KG1 (cell line): ENCODE measurements around the gene ADAMTS14.

Source experiments
- DNase-seq: peaks from one replicate; lab custom pipeline; 2025; lab: John Stamatoyannopoulos, UW

Gene ADAMTS14

DNA sequence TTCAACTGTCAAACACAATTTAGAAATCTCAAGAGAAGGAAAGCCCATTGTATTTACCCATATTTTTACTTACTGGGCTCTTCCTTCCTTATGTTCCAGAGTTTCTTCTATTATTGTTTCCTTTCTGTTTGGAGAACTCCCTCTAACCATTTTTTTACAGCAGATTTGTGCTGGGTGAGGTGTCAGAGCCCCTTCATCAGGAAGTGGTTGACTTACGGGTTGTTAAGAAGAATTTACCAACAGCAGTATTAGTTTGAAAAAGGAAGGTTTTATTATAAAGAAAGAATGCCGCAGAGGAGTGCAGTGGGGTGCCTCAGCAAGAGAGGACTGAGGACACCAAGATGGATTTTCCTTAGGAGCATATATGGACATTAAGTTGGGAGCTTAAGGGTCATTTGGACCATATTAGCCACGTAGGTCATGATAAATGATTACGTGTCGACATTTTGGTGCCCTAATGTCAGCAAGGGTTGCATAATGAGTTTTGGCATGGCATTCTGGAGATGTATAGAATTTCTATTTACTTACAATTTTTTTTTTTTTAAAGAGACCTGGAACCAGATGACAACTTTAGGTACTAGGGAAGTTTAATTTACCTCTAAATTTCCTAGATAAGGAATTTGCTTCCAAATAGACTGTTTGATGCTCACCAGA is 119.2 kb downstream of the ADAMTS14 start:
- no peak for DNase-seq

DNA sequence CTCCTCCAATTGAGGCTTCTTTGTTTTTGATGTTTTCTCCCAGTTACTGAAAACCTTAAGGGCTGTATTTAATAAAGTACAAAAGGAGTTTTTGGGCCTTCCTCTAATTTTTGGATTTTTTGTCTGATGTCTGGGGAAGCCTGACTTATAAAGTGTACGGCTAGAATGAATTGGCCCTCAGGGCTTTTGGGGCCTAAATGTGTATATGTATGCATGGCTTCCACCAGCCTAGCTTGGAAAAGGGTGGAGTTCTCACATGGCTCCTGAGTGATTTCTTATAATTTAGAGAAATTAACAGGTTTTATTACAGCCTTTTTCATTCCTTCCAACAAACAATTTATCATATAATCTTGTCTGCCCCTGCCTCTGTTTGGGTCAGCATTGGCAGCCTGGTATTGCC is 123.3 kb downstream of the ADAMTS14 start:
- DNase-seq: no peak

DNA sequence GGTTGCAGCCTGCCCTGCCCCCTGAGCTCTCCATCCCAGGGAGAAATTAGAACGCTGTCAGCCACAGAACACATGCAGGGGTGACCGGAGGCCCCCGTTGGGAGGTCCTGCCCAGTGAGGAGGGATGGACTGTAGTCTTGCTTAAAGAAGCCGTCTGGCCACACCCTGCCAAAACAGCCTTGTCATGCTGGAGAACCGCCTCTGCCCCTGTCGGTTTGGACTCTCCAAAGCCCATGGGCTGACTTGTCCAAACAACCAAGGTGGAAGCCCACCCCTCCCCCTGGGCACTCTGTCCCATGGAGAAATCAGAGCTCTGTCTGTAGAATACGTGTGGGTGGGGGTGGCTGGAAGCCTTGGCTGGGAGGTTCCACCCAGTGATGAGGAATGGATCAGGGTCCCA is 125.5 kb downstream of the ADAMTS14 start:
- DNase-seq: no peak

DNA sequence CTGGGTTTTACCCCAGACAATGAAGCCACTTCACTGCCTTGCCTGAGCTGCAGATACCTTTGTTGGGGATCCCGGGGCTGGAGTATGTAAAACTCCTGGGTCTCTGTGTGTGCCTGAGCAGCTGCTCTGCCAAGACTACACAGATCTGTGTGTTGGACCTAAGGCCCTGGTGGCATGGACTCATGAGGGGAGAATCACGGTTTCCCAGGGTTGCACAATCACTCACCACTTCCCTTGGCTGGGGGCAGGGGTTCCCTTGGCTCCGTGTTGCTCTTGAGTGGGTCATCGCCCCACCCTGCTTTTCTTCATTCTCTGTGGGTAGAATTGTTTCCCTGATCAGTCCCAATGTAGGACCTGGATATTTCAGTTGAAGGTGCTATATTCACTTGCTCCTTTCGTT is 126.8 kb downstream of the ADAMTS14 start:
- DNase-seq: no peak

DNA sequence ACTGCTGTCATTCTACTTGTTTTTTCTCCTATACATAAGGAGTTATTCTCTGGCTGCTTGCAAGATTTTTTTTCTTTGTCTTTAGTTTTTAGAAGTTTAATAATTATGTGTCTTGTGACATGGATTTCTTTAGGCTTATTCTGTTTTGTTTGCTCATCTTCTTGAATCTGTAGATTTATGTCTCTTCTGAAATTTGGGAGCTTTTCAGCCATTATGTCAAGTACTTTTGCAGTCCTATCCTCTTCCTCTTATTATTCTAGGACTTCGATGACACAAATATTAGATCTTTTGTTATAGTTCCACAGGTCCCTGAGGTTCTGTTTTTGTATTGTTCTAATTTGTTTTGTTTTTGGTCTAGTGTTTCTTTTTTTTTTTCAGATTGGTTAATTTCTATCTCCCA is 129.5 kb downstream of the ADAMTS14 start:
- no peak for DNase-seq

DNA sequence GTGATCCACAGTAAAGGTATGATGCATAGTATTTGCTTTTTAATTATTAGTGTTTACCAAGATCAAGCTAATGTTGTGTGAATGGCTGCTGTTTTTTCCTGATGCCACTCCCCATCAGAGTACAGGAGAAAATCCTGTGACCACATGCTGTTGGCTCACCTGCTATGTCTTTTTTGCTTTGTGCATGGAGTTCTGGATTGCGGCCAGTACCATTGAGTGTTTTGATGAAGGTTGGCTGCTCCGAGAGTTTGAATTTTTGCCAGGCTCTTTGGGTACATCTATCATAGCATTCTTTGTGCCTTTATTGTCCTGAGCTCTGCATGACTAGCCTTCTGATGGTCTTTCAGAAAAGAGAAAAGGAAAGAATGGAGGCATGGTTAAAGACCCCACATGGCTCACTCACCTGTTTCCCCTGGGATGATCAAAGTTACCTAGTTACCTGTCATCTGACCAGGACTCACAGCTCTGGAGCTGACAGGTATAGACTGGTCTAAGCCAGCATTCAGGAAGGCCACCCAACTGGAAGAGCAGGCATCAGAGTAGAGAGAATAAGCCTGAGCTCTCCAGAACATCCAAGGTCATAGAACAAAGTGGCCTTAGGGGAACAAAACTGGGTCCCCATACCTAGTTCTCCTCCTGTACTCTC is 131.6 kb downstream of the ADAMTS14 start:
- DNase-seq: no peak

DNA sequence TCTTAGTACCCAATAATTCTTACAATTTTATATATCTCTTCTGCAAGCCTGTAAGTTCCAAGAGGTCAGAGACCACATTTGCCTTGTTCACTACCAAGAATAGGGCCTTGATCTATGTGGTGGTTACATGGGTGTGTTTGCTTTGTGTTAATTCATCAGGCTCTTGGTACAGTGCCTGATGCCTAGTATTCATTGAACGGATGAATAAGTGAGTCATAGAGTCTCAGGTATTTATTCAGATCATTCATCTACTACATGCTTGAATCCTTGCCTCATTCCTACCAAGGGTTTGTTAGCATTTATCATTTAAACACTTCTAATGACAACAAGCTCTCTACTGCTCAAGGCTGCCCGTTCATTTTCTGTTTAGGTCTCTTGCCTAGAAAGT is 132.1 kb downstream of the ADAMTS14 start:
- no peak for DNase-seq

DNA sequence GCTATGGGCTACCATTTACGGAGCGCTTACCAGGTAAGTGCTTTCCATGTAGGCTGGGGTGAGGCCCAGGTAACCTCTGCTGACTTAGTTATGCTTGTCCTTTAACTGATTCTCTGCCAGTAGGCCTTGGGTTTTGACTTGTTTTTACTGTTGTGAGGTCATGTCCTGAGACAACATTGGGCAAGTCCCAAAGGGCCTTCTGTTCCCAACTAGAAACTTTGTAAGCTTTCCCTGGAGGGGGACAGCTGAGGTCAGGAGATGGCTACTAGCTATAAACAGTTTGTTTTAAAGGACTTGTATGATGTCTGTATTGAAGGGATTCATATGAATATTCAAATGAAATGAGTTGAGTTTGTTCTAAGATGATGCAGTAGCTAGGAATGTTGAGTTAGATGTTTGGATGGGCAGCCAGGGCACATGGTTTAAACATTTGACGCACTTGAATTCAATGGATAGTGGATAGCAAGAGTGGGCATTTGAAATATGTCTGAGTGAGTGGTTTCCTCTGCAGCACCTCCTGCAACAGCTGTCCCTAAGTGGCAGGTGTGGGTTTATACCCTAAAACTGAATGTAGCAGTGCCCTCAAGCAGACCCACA is 133.4 kb downstream of the ADAMTS14 start:
- DNase-seq: no peak

DNA sequence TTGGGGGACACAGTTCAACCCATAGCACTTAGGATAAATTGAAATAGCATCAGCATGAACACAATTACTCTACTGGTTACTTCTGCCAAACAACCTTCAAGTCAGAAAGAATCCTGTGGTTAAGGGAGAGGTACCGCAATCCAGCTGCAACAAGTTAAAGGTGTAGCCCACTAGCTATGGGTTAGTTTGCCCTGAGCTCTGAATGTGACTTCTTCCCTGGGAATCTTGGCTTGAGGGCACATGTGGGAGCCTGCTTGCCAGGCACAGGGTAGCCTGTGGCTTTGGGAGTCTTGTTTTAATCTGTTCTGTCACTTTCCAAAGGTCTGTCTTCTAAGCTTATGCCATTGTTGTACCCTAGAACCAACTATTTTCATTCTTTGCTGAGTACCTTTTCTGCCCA is 134.5 kb downstream of the ADAMTS14 start:
- DNase-seq: no peak

DNA sequence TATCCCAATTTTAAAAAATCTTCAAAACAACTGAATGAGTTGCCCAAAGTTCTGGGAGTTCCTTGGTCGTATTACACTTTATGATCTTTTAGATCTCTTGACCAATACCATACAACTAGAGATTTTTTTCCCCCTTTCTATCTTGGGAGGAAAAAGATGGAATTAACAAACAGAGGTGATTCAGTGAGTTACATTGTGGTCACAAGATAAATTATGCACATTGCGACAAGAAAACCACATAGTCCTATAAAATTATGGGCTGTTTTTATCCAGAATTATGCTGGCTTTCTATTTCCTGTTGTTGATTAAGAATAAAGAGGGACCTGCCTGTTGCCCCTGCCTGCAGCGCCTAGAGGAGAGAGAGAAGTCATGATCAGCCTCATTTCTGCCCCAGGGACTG is 135.2 kb downstream of the ADAMTS14 start:
- no peak for DNase-seq

DNA sequence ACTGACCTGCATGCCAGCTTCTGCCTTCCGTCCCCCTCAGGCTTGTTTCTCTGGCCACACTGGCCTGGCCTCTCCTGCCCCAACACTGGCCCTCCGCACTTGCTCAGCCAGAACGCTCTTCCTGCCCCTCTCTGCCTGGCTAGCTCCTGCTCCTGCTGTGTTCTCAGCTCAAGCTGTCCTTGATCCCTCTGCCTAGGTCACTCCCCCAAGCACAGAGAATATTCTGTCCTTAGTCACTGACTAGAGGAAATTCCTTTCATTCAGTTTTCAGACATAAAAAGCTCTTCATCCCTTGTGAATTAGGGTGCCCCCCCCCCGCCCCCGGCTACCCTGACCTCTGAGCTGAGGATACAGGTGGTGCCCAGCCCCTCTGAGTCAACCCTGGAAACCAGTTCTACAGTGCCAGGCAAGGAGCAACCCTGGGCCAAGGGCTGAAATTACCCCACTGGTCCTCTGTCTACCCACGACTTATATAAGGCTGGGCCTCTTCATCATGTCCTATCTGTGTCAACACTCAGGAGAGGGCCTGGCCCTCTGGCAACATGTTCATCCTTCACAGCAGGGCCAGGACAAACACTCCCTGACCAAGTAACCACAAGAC is 136.8 kb downstream of the ADAMTS14 start:
- DNase-seq: no peak

DNA sequence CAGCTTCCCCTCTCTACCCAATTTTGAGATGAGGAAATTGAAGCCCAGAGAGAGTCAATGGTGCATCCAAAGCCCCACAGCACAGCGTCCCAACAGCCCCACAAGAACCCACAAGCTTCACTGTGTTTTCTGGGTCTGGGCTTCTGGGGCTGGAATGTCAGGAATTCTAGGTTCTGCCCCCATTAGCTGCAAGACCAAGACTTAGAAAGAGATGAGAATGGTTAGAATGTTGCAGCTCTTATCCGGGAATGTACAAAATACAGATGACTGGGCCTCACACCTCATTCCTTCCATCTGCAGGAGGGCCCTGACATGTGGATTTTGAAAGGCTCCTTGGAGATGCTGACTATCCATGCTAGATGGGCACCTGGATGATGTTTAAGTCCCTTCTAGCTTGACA is 137.4 kb downstream of the ADAMTS14 start:
- DNase-seq: no peak

DNA sequence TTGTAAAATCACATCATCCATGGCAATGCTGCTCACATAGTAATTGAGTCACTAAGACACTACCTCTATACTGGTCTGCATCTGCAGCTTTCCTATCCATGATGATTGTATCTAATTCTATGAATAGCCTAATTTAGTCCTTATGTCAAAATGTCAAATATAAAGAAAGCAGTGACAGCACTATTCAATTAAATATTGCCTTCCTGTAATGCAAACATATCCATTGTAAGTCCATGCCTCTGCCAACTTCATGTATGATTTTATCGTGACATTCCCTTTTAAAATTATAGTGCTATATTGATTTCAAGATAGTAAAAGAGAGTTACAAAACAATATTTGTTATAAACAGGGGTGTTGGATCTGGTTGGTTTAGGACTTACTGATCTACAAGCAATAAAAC is 138.7 kb downstream of the ADAMTS14 start:
- DNase-seq: no peak

DNA sequence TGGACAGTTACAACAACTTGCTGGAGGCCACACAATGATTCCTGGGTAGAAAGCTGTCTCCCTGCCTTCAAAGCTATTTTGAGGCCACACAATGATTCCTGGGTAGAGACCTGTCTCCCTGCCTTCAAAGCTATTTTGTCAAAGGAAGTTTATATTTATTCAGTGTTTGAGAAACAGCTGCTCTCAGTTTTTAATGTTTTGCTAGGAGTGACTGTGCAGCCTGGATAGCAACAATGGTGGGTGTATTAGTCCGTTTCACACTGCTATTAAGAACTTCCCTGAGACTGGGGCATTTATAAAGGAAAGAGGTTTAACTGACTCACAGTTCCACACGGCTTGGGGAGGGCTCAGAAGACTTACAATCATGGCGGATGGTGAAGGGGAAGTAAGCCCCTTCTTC is 139.6 kb downstream of the ADAMTS14 start:
- DNase-seq: no peak
